Measurements from ENCODE around the gene HAUS6.
"Not testable (repeated sequence)": the region's sequence is repeated elsewhere in the genome, so short reads cannot be mapped to it uniquely, and the experiment has no call there.

The HAUS6 gene

GRCh38 chr9:19048966-19049916 is 53.5 kb downstream of the HAUS6 start, which contains the start of gene RRAGA:
Gene RRAGA (plus strand): TSS chr9:19049427. CDS start chr9:19049660, 233 bp downstream.
- peak; percentile 87 for ATAC-seq (replicated peaks)
- no peaks in the 10 kb centered on the region for H3K9me3 Mint-ChIP-seq
- H3K4me1 Mint-ChIP-seq (ENCODE audit: low read depth in 2 of 2), result peaks cover 20 to 29% of the 10 kb centered on the region in 2 donors
- peak; percentile 96 to 97 (median 96) for DNase-seq
- no peaks in the 10 kb centered on the region for H3K27me3 Mint-ChIP-seq
- H3K36me3 Mint-ChIP-seq (ENCODE audit: insufficient read depth), result peaks cover 20% of the 10 kb centered on the region
- H3K4me3 Mint-ChIP-seq, result peak within 1 kb of the TSS; percentile 93 to 96
- peak within 1 kb of the TSS; percentile 99 for H3K27ac Mint-ChIP-seq

GRCh38 chr9:19036611-19037010 is 66.1 kb downstream of the HAUS6 start:
- no peaks in the 10 kb centered on the region for H3K9me3 Mint-ChIP-seq
- H3K27ac Mint-ChIP-seq, result no peak overlapping the region
- DNase-seq, result no peak
- no peaks in the 10 kb centered on the region for H3K36me3 Mint-ChIP-seq (ENCODE audit: insufficient read depth)
- no peak overlapping the region for H3K4me3 Mint-ChIP-seq
- H3K27me3 Mint-ChIP-seq, result peaks cover 0 to 12% of the 10 kb centered on the region in 2 donors
- ATAC-seq (replicated peaks), result no peak
- no peaks in the 10 kb centered on the region for H3K4me1 Mint-ChIP-seq (ENCODE audit: low read depth in 2 of 2)

GRCh38 chr9:19033015-19033414 is 69.7 kb downstream of the HAUS6 start, which contains the start of gene SAXO1:
Gene SAXO1 (minus strand): TSS chr9:19033209. CDS start chr9:19032908, 301 bp downstream.
- H3K9me3 Mint-ChIP-seq, result no peaks in the 10 kb centered on the region
- DNase-seq (no peak), ATAC-seq (replicated peaks) (no peak)
- no peak within 1 kb of the TSS for H3K4me3 Mint-ChIP-seq
- H3K36me3 Mint-ChIP-seq (ENCODE audit: insufficient read depth), result no peaks in the 10 kb centered on the region
- H3K4me1 Mint-ChIP-seq (ENCODE audit: low read depth in 2 of 2), result peaks cover 0 to 3% of the 10 kb centered on the region in 2 donors
- peaks cover 13 to 30% of the 10 kb centered on the region in 2 donors for H3K27me3 Mint-ChIP-seq
- no peak within 1 kb of the TSS for H3K27ac Mint-ChIP-seq

GRCh38 chr9:19032406-19032805 is 70.3 kb downstream of the HAUS6 start:
- Mint-ChIP-seq H3K27ac (no peak overlapping the region), H3K4me3 (no peak overlapping the region), H3K27me3 (peaks cover 13 to 30% of the 10 kb centered on the region in 2 donors), H3K9me3 (no peaks in the 10 kb centered on the region), H3K36me3 (ENCODE audit: insufficient read depth) (no peaks in the 10 kb centered on the region), H3K4me1 (ENCODE audit: low read depth in 2 of 2) (peaks cover 0 to 3% of the 10 kb centered on the region in 2 donors)
- DNase-seq (no peak), ATAC-seq (replicated peaks) (no peak)

GRCh38 chr9:19030899-19031298 is 71.8 kb downstream of the HAUS6 start:
- H3K36me3 Mint-ChIP-seq (ENCODE audit: insufficient read depth), result no peaks in the 10 kb centered on the region
- H3K27me3 Mint-ChIP-seq, result peaks cover 13 to 30% of the 10 kb centered on the region in 2 donors
- no peaks in the 10 kb centered on the region for H3K9me3 Mint-ChIP-seq
- DNase-seq (no peak), ATAC-seq (replicated peaks) (no peak)
- H3K4me1 Mint-ChIP-seq (ENCODE audit: low read depth in 2 of 2), result peaks cover 0 to 3% of the 10 kb centered on the region in 2 donors
- no peak overlapping the region for H3K27ac Mint-ChIP-seq
- no peak overlapping the region for H3K4me3 Mint-ChIP-seq

GRCh38 chr9:19028835-19029451 is 73.8 kb downstream of the HAUS6 start:
- no peak overlapping the region for H3K4me3 Mint-ChIP-seq
- DNase-seq (peak in 2 of 3 experiments; percentile 4 to 21), ATAC-seq (replicated peaks) (peak; percentile 35)
- H3K4me1 Mint-ChIP-seq (ENCODE audit: low read depth in 2 of 2), result peaks cover 0 to 3% of the 10 kb centered on the region in 2 donors
- no peaks in the 10 kb centered on the region for H3K9me3 Mint-ChIP-seq
- no peak overlapping the region for H3K27ac Mint-ChIP-seq
- H3K27me3 Mint-ChIP-seq, result peaks cover 20 to 30% of the 10 kb centered on the region in 2 donors
- no peaks in the 10 kb centered on the region for H3K36me3 Mint-ChIP-seq (ENCODE audit: insufficient read depth)

GRCh38 chr9:19027825-19028224 is 74.9 kb downstream of the HAUS6 start:
- Mint-ChIP-seq H3K9me3 (no peaks in the 10 kb centered on the region), H3K27me3 (peaks cover 22 to 35% of the 10 kb centered on the region in 2 donors), H3K4me1 (ENCODE audit: low read depth in 2 of 2) (peaks cover 0 to 3% of the 10 kb centered on the region in 2 donors), H3K4me3 (no peak overlapping the region), H3K36me3 (ENCODE audit: insufficient read depth) (no peaks in the 10 kb centered on the region), H3K27ac (no peak overlapping the region)
- DNase-seq, result no peak
- ATAC-seq (replicated peaks), result no peak

- H3K27me3 Mint-ChIP-seq, result peaks cover 25 to 42% of the 10 kb centered on the region in 2 donors
- ATAC-seq (replicated peaks) (no peak), DNase-seq (no peak)
- H3K4me1 Mint-ChIP-seq (ENCODE audit: low read depth in 2 of 2), result peaks cover 0 to 3% of the 10 kb centered on the region in 2 donors
- H3K9me3 Mint-ChIP-seq, result no peaks in the 10 kb centered on the region
- no peak overlapping the region for H3K4me3 Mint-ChIP-seq
- H3K36me3 Mint-ChIP-seq (ENCODE audit: insufficient read depth), result no peaks in the 10 kb centered on the region
- no peak overlapping the region for H3K27ac Mint-ChIP-seq
Measured at GRCh38 chr9:19026375-19026774, 76.3 kb downstream of the HAUS6 start.

GRCh38 chr9:19023078-19023477 is 79.6 kb downstream of the HAUS6 start:
- Mint-ChIP-seq H3K36me3 (ENCODE audit: insufficient read depth) (no peaks in the 10 kb centered on the region), H3K4me1 (ENCODE audit: low read depth in 2 of 2) (peaks cover 0 to 3% of the 10 kb centered on the region in 2 donors), H3K4me3 (no peak overlapping the region), H3K9me3 (no peaks in the 10 kb centered on the region), H3K27ac (no peak overlapping the region), H3K27me3 (peaks cover 18 to 35% of the 10 kb centered on the region in 2 donors)
- ATAC-seq (replicated peaks), result no peak
- DNase-seq, result no peak

GRCh38 chr9:19022206-19022605 is 80.5 kb downstream of the HAUS6 start:
- H3K4me1 Mint-ChIP-seq (ENCODE audit: low read depth in 2 of 2), result peaks cover 0 to 3% of the 10 kb centered on the region in 2 donors
- no peaks in the 10 kb centered on the region for H3K9me3 Mint-ChIP-seq
- H3K4me3 Mint-ChIP-seq, result no peak overlapping the region
- no peak for ATAC-seq (replicated peaks)
- no peak overlapping the region for H3K27ac Mint-ChIP-seq
- no peaks in the 10 kb centered on the region for H3K36me3 Mint-ChIP-seq (ENCODE audit: insufficient read depth)
- no peak for DNase-seq
- H3K27me3 Mint-ChIP-seq, result peaks cover 18 to 35% of the 10 kb centered on the region in 2 donors

GRCh38 chr9:19021649-19022048 is 81.1 kb downstream of the HAUS6 start:
- H3K4me1 Mint-ChIP-seq (ENCODE audit: low read depth in 2 of 2); H3K36me3 Mint-ChIP-seq (ENCODE audit: insufficient read depth); DNase-seq; H3K4me3 Mint-ChIP-seq; H3K27ac Mint-ChIP-seq; H3K9me3 Mint-ChIP-seq; ATAC-seq (replicated peaks): not testable (repeated sequence)
- H3K27me3 Mint-ChIP-seq, result peaks cover 18 to 35% of the 10 kb centered on the region in 2 donors

GRCh38 chr9:19020886-19021455 is 81.7 kb downstream of the HAUS6 start:
- Mint-ChIP-seq H3K27me3 (peaks cover 18 to 35% of the 10 kb centered on the region in 2 donors), H3K9me3 (no peaks in the 10 kb centered on the region), H3K4me3 (no peak overlapping the region), H3K36me3 (ENCODE audit: insufficient read depth) (no peaks in the 10 kb centered on the region), H3K4me1 (ENCODE audit: low read depth in 2 of 2) (peaks cover 0 to 3% of the 10 kb centered on the region in 2 donors), H3K27ac (no peak overlapping the region)
- no peak for DNase-seq
- ATAC-seq (replicated peaks), result no peak

GRCh38 chr9:19018201-19018600 is 84.5 kb downstream of the HAUS6 start:
- H3K27me3 Mint-ChIP-seq, result peaks cover 10 to 18% of the 10 kb centered on the region in 2 donors
- H3K4me3 Mint-ChIP-seq, result no peak overlapping the region
- no peak for ATAC-seq (replicated peaks)
- peaks cover 0 to 3% of the 10 kb centered on the region in 2 donors for H3K4me1 Mint-ChIP-seq (ENCODE audit: low read depth in 2 of 2)
- H3K9me3 Mint-ChIP-seq, result no peaks in the 10 kb centered on the region
- DNase-seq, result no peak
- no peaks in the 10 kb centered on the region for H3K36me3 Mint-ChIP-seq (ENCODE audit: insufficient read depth)
- H3K27ac Mint-ChIP-seq, result no peak overlapping the region
